ENCODE data around the gene RECQL5. TPM values are rescaled to one million over a fixed set of nuclear protein-coding genes. Genes with fewer than 3 reads are reported as not detected.

RECQL5 gene
- total RNA-seq, 4 donors from 2014 or later: 50.8 to 76.3 (median 60.5) TPM

GRCh38 chr17:75615301-75615700, 51.7 kb downstream of the RECQL5 start:
- no peak for TF ChIP-seq POLR2A (IDR thresholded peaks at IDR 0.05)
- TF ChIP-seq CTCF (IDR thresholded peaks at IDR 0.05): no peak
- H3K4me3 ChIP-seq (ENCODE audit: low read depth, poor library complexity, severe bottlenecking): no peak overlapping the region
- 88 to 93% methylated on average over 3 to 11 of the region's 11 CpGs for WGBS, 2 donors
- DNase-seq (ENCODE audit: low spot score in 2 of 2): no peak
- intact Hi-C loops (cut with DNase I; ENCODE audit: low total_unique reads): no loop called here

- 87% methylated on average over 14 of the region's 19 CpGs for WGBS, 2 donors
- TF ChIP-seq CTCF (IDR thresholded peaks at IDR 0.05): no peak
- no peak for TF ChIP-seq POLR2A (IDR thresholded peaks at IDR 0.05)
- H3K4me3 ChIP-seq (ENCODE audit: low read depth, poor library complexity, severe bottlenecking): no peak overlapping the region
- intact Hi-C loops (cut with DNase I; ENCODE audit: low total_unique reads): no loop called here
- no peak for DNase-seq (ENCODE audit: low spot score in 2 of 2)
Observed at GRCh38 chr17:75614556-75615270, 52.2 kb downstream of the RECQL5 start.

- H3K4me3 ChIP-seq (ENCODE audit: low read depth, poor library complexity, severe bottlenecking): no peak overlapping the region
- no peak for DNase-seq (ENCODE audit: low spot score in 2 of 2)
- TF ChIP-seq CTCF (IDR thresholded peaks at IDR 0.05) (no peak), POLR2A (IDR thresholded peaks at IDR 0.05) (no peak)
- intact Hi-C loops (cut with DNase I; ENCODE audit: low total_unique reads): no loop called here
- 87 to 90% methylated on average over 8 to 12 of the region's 12 CpGs for WGBS, 2 donors
Observed at GRCh38 chr17:75614006-75614405, 52.9 kb downstream of the RECQL5 start.

- DNase-seq (ENCODE audit: low spot score in 2 of 2): no peak
- 92% methylated on average over 20 to 21 of the region's 27 CpGs for WGBS, 2 donors
- intact Hi-C loops (cut with DNase I; ENCODE audit: low total_unique reads): no loop called here
- no peak overlapping the region for H3K4me3 ChIP-seq (ENCODE audit: low read depth, poor library complexity, severe bottlenecking)
- TF ChIP-seq POLR2A (IDR thresholded peaks at IDR 0.05): no peak
- no peak for TF ChIP-seq CTCF (IDR thresholded peaks at IDR 0.05)
Observed at GRCh38 chr17:75612906-75613626, 53.9 kb downstream of the RECQL5 start.

- no peak for DNase-seq (ENCODE audit: low spot score in 2 of 2)
- no peak overlapping the region for H3K4me3 ChIP-seq (ENCODE audit: low read depth, poor library complexity, severe bottlenecking)
- TF ChIP-seq POLR2A (IDR thresholded peaks at IDR 0.05): no peak
- no peak for TF ChIP-seq CTCF (IDR thresholded peaks at IDR 0.05)
- intact Hi-C loops (cut with DNase I; ENCODE audit: low total_unique reads): no loop called here
- 87 to 91% methylated on average over 20 of the region's 20 CpGs for WGBS, 2 donors
Observed at GRCh38 chr17:75611851-75612429, 55.0 kb downstream of the RECQL5 start.
